GM10847 (cell line): ENCODE measurements around the gene ASTE1.

ENCODE experiments used
- POLR2A ChIP-seq: IDR thresholded peaks from 2 replicates; pipeline ENCODE4 v1.6.1; 2011; ENCODE audit not compliant: insufficient read length; ENCODE audit errors: extremely low read depth

ASTE1 gene

DNA sequence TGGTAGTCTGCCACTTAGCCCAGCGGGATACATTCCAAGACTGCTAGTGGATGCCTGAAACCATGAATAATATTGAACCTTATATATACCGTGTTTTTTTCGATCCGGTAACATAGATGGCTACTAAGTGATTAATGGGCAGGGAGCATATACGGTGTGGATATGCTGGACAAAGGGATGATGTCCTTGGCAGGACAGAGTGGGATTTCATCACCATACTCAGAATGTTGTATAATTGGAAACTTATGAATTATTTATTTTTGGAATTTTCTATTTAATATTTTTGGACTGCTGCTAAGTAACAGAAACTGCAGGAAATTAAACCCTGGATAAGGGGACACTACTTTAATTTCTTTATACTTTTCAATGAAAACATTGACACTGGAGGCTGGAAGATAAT lies 53.2 kb downstream of the ASTE1 start:
- no peak for TF ChIP-seq POLR2A

DNA sequence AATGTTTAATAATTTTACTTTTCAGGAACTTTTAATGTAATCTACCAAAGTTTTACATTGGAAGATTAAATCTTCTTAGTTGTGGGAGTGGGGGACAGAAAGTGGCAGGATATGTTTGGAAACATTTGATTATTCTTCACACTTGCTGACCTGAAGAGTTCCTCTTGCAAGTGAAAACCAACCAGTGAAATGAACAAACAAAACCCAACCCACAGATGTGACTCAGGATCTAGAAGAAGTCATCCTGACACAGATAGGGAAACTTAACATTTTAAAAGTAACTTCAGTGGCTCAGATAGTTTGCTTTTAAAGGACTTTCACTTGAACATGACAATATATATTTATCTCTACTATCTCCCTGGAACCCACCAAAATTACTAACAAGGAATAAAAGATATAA lies 55.4 kb downstream of the ASTE1 start:
- TF ChIP-seq POLR2A, result no peak

DNA sequence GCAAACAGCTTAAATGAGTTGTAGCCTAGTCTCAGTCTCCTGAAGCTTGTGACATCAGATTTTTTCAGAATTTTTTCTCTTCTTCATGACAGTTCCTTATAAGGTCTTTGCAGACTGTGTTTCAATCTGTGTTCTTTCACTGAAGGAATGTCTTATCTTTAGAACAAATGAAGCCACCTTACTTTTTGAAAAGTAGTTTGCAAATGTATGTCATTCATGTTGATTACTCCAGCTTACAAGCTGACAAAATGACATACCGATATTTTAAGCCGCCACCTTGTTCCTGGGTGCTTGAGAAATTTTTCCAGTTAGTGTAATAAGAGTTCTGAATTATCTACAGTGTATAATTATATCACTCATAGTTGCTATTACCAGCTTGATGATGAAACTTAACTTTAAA lies 57.0 kb downstream of the ASTE1 start:
- no peak for TF ChIP-seq POLR2A

DNA sequence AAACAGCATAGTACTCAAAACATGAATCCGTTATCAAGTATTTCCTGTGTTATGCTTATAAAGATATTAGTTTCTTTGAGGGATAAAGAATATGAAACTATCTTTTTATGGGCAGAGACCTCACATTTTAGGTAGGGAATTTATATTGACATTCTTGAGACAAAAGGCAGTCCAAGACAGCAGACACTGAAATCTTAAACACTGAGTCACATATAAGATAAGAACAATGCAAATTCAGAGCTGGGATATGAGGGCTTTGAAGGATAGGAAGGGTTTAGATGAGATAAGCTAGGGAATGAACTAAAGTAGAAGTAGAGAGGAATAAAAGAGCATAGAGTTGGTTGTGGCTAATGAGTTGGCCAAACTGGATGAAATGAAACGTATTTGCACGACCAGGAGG lies 58.4 kb downstream of the ASTE1 start:
- no peak for TF ChIP-seq POLR2A

DNA sequence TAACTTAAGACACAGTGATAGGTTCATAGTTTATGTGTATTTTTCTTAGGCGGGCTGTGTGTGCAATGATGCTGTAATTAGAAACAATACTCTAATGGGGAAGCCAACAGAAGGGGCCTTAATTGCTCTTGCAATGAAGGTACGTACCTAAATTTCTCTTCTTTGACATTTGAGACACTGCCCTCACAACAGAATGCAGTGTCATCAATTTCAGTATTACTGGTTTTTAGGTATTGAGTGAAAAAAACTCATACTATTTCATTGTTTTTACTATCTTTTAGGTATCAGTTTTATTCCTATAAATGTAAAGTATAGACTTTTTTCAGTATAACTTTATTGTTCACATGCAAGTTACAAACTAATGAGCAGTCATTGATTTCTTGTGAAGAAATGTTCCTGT lies 59.3 kb downstream of the ASTE1 start:
- no peak for TF ChIP-seq POLR2A

DNA sequence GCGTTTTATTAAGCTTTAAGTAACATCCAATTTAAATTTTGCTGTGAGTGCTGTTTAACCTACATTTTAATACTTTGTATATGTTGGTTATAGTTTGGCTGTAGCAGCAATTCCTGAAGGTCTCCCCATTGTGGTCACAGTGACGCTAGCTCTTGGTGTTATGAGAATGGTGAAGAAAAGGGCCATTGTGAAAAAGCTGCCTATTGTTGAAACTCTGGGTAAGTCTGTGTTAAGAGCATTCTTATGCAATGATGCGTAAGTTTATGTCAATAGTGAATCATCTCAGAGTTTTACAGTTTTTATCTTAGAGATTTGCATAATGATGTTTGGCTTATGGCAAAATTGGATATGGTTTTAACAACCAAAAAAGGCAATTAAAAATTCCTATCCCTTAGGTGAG lies 62.7 kb downstream of the ASTE1 start:
- TF ChIP-seq POLR2A, result no peak
